Epithelial cell of esophagus (primary cell): ENCODE results near the gene FAM234B.

Source experiments
- DNase-seq: peaks from one replicate; pipeline ENCODE4 v3.0.0; 2010; ENCODE audit warnings: low read depth
- H3K4me3 ChIP-seq: 2 replicates; pipeline ENCODE4 v1.5.1; 2011; ENCODE audit warnings: mild to moderate bottlenecking, low read length, control low read depth
- TF ChIP-seq, protein P1 (sequence below): IDR thresholded peaks from 2 replicates; pipeline ENCODE4 v1.5.1; 2011; ENCODE audit warnings: low read depth, mild to moderate bottlenecking, low read length, control low read depth, inconsistent platforms; ENCODE audit not compliant: insufficient read depth; ENCODE audit errors: missing control alignments

Gene FAM234B

DNA sequence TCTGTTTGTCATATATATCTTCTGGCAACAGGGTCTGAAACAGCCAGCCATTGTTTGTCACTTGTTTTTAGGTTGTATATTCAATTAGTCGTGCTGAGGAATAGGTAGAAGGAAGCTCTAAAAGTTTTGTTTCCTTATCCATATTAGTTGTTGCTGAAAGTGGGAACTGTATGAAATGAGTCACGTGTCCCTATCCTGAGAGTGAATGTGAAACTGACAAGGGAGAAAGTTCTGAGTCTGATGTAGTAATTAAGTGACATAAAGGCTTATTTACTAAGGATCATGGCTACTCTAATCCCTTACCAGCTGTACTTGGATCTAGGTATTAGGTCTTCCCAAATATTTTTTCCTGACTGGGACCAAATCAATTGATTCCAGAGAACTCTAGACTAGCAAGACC is 16.4 kb downstream of the FAM234B start:
- TF ChIP-seq, protein P1, sequence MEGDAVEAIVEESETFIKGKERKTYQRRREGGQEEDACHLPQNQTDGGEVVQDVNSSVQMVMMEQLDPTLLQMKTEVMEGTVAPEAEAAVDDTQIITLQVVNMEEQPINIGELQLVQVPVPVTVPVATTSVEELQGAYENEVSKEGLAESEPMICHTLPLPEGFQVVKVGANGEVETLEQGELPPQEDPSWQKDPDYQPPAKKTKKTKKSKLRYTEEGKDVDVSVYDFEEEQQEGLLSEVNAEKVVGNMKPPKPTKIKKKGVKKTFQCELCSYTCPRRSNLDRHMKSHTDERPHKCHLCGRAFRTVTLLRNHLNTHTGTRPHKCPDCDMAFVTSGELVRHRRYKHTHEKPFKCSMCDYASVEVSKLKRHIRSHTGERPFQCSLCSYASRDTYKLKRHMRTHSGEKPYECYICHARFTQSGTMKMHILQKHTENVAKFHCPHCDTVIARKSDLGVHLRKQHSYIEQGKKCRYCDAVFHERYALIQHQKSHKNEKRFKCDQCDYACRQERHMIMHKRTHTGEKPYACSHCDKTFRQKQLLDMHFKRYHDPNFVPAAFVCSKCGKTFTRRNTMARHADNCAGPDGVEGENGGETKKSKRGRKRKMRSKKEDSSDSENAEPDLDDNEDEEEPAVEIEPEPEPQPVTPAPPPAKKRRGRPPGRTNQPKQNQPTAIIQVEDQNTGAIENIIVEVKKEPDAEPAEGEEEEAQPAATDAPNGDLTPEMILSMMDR = no peak
- peak; percentile 34 for DNase-seq

DNA sequence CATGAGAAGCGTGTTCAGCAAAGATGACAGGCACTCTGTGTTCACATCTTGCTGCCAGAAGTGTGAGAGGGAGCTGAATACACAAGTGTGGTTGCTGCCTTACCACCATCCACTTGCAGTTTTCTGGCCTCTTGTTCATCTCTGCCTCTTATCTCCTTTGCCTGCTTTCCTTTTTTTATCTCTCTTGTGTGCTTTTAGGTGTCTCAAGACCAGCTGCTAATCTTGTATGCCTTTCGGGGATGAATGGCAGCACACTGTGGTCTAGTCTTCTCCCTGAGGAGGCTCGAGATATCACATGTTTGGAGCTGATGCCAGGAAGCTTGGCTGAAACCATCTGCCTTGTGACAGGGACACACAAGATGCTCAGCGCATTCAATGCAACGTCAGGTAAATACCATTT is 17.2 kb downstream of the FAM234B start:
- no peak for DNase-seq
- TF ChIP-seq, protein P1 = no peak
- no peak overlapping the region for H3K4me3 ChIP-seq

More for the DNA sequence above, 16.4 kb downstream of the FAM234B start:
- H3K4me3 ChIP-seq = no peak overlapping the region

DNA sequence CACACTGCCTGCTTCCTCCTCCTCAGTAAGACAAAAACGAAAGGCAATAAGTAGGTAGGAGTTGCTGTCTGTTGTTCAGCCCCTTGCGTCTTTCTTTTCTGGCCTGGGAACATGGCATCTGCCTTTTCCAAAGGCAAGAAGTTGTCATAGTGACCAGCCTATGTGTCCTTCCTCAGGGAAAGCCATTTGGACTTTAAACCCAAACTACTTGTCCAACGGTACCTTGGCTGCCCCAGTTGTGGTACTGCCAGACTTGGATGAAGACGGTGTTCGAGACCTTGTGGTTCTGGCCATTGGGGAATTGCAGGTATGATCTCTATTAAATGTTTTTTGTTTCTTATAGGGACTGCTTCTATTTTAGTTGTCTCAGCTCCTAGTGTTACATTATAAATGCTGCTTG is 18.5 kb downstream of the FAM234B start:
- DNase-seq = no peak
- TF ChIP-seq, protein P1 = no peak
- no peak overlapping the region for H3K4me3 ChIP-seq

DNA sequence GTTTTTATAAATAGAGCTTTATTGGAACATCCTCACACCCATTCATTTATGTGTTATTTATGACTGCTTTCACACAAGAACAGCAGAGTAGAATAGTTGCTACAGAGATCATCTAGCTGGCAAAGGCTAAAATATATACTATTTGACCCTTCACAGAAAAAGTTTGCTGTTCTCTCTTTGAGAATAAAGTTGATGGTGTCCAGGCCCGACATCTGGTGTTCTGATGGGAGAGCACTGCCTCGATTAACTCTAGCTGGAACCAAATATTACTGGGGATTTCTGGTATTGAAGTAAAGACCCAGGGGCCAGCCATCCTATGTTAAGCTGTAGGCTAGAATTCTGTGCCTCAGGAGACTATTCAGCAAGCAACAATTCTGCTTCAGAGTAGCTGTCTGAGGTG is 21.8 kb downstream of the FAM234B start:
- TF ChIP-seq, protein P1 = no peak
- no peak overlapping the region for H3K4me3 ChIP-seq
- no peak for DNase-seq

DNA sequence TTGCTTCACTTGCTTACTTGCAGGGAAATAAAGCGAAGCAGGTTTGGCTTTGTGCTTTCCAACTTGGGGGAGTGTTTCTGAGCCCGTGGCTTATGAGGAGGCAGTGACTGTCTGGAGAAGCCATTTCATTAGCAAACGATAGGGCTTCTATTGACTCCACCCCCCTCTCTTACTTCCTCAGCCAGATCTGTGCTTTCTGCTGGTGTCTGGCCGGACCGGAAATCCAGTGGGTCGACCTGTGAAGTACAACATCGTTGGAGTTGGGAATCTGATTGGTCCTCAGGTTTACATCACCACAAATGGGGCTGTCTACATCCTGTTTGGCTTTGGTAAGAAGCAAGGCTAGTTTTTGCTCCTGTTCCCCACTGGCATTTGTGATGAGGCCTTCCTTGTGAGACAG is 22.3 kb downstream of the FAM234B start:
- TF ChIP-seq, protein P1 = no peak
- DNase-seq = no peak
- no peak overlapping the region for H3K4me3 ChIP-seq

DNA sequence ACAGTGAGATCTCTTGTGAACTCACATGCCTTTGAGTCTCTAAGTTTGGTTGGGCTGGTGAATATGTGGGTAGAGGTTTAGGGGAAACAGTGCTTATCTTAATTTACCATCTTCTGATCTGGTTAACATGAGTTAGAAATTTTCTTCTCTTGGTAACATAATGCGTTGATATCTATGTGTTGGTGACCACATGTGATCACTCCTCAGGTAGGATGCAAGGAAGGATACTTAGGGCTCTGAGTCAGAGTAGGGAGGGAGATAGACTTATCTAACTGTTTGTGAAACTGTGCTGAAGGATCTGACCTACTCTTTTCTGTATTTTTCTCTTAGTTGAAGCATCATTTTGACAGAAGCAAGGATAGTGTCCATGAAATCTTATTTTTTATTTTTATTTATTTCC is 23.1 kb downstream of the FAM234B start:
- H3K4me3 ChIP-seq = no peak overlapping the region
- TF ChIP-seq, protein P1 = no peak
- no peak for DNase-seq

DNA sequence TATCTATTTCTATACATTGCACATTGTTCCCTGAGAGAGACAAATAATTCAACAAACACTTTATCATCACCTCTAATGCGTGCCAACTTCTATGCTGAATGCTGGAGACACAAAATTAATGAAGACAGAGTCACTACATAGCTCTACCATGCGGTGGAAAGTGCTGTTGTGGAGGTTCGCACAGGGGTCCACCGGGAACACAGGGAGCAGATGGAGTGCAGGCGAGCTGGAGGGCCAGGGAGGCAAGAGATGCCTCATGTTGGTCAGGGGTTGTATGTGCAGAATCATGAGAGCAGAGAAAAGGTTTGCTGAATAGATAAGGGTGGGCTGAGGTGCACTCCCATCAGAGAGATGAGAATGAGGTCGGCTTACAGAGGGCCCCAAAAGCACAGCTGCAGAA is 25.2 kb downstream of the FAM234B start:
- DNase-seq = no peak
- TF ChIP-seq, protein P1 = no peak
- no peak overlapping the region for H3K4me3 ChIP-seq
